Right renal cortex interstitium (tissue), 3 donors: ENCODE measurements around the gene MSH3. TPM values are rescaled to one million over a fixed set of nuclear protein-coding genes. Genes with fewer than 3 reads are reported as not detected.
"Not testable (repeated sequence)": the region's sequence is repeated elsewhere in the genome, so short reads cannot be mapped to it uniquely, and the experiment has no call there.

Experiments
- DNase-seq, 3 donors: peaks; one replicate each; pipeline ENCODE4 v3.0.0-alpha.2; 2013; ENCODE audit warnings: low read depth in 3 of 3, low spot score in 2 of 3
- polyA plus RNA-seq, 3 donors: library from polyadenylated mRNA; unstranded; fragments of 120-200 nt; gene quantifications; one replicate each; pipeline ENCODE4 v1.2.1, GENCODE V29; 2013; ENCODE audit not compliant: insufficient read length in 3 of 3

MSH3 gene
- polyA plus RNA-seq, 3 donors = 20.6 to 26.3 (median 21.4) TPM

- DNase-seq = no peak
Measured at GRCh38 chr5:80705216-80705769, 50.8 kb downstream of the MSH3 start.

- DNase-seq = no peak
Measured at GRCh38 chr5:80705801-80706200, 51.3 kb downstream of the MSH3 start.

GRCh38 chr5:80706835-80707447, 52.5 kb downstream of the MSH3 start:
- no peak for DNase-seq

DNA sequence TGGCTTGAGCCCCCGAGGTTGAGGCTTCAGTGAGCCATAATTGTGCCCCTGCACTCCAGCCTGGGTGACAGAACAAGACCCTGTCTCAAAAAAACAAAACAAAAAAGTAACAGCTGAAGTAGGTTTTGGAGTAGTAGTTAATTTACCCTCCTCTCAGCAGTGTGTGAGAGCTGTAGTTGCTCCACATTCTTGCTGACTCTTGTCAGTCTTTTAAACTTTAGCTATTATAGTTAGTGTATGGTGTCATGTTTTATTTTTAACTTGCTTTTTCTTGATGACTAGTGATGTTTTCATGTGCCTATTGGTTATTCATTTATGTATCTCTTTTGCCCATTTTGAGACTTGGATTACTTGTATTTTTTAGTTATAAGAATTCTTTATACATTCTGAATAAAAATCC, 53.2 kb downstream of the MSH3 start:
- no peak for DNase-seq

DNA sequence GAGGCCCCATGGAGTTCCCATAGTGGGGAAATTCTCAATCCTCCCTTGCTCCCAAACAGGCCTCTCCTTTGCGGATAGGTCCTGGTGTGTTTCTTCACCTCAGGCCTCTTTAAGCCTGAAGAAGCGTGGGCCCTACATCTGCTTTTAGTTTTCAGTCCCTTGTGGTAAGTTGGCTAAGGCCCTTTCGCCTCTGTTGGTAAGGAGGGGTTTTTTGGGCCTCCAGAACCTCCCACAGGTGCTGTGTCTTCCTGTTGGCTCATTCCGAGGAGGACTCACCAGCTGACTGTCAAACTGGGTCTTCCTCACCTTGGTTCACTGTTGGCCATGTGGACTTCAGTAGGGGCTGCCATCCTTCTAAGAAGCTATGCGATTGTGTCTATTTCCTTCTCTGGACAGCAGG, 56.8 kb downstream of the MSH3 start:
- no peak for DNase-seq

DNA sequence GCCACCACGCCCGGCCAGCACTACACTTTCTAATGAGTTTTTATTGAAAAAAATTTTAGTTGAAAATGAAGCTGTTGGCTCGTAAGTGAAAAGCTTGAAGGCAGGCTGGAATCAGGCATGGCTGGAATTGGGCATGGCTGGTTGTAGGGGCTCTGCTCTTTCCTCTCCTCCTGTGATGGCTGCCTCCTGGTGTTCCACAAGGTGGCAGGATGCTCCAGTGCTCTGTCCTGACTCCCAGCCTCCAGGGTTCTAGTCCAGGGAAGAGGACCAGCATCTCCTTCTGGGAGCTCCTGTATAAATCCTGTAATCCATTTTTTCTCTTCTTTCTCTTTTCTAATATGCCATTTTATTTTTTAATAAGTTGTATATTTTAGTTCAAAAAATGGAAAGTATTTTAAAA, 57.5 kb downstream of the MSH3 start:
- DNase-seq = no peak

- no peak for DNase-seq
Measured at GRCh38 chr5:80712919-80713318, 58.5 kb downstream of the MSH3 start.

GRCh38 chr5:80713631-80714030, 59.2 kb downstream of the MSH3 start:
- DNase-seq = no peak

GRCh38 chr5:80714570-80715298, 60.3 kb downstream of the MSH3 start:
- no peak for DNase-seq

DNA sequence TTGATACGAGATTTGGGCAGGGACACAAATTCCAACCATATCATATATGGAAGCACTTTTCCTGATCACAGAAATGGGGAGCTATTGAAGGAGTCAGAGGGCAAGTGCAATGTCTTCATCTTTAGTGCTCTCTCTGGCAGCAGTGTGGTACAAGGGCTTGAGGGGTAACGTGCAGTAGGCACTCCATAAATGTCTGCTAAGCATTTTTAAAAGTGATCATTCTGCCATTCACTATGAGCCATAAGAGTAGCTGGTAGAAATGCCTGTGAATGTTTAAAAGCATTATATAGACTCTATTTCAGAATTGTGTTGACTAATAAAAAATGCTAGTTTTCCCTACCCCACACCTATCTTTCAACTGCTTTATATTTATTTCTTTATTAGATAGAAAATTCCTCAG, 61.4 kb downstream of the MSH3 start:
- no peak for DNase-seq

DNA sequence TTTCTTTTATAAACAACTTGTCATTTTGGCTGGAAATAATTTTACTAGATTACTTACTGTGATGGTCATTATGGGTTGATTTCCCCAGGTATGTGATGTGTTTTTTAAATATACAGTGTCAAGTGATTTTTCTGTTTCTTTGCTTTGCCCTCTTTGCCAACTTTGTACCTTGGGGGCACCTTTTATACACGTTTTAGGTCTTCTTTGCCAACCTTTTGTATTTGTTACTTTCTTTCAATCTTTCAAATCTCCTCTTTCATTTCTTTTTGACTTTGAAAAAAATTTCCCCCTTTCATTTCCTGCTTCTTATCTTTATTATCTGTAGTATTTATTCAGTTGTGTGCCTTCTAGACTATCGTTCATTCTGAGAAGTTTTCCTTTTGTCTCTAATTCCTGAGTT, 65.7 kb downstream of the MSH3 start:
- no peak for DNase-seq

DNA sequence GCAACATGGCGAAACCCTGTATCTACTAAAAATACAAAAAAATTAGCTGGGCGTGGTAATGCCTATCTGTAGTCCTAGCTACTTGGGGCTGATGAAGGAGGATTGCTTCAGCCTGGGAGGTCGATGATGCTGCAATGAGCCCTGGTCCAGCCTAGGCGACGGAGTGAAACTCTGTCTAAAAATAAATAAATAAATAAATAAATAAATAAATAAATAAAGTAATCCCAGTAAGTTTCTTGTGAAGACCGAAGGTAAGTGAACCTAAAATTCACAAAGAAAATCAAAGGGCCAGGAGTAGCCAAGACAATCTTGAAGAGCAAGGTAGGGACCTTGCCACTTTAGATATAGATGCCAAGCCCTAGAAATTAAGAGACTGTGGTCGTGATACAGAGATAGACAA, 68.5 kb downstream of the MSH3 start:
- DNase-seq = no peak

DNA sequence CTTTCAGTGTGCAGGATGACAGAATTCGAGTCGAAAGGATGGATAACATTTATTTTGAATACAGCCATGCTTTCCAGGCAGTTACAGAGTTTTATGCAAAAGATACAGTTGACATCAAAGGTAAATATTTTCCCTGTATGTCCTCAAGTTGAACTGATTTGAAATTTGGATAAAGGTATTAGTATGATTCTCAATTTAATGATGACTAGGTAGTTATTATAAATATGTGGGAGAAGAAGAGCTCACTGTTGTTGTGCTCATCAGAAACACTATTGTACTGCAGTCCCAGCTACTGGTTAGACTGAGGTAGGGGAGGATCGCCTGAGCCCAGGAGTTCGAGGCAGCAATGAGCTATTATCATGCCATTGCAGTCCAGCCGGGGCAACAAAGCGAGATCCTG, 71.0 kb downstream of the MSH3 start:
- DNase-seq = no peak

- no peak for DNase-seq
Measured at GRCh38 chr5:80736730-80737129, 82.3 kb downstream of the MSH3 start.

DNA sequence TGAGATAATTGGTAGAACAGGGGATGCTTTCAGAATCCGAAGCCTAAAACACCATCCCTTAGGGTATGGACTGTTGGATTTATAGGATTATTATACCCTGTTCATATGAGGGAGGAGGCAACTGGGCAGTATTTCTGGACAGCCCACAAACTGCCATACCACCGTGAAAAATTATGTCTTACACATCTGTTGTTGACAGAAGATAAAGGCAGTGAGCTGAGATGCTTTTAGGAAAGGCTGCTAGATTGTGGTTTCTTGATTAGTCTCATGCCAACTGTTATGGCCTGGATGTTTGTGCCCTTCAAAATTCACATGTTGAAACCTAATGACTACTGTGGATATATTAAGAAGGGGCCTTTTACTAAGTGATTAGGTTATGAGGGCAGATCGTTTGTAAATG, 84.0 kb downstream of the MSH3 start:
- DNase-seq = no peak

DNA sequence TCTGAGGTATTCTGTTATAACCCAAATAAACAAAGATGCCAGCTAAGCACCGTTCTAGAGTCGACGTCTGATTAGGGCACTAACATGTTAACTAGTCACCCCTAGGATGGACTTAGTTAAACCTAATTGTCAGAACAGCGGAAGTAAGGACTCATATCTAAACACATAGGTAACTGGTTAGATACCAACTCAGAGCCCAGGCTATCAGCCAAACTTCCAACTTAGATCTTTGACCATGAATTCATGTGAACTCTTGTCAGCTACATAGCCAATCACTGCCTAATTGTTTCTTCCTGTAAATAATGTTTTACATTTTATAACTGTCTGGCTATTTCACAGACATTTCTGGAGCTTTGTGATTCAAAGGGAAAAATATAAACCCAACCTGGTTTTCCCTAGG, 84.6 kb downstream of the MSH3 start:
- DNase-seq = no peak

DNA sequence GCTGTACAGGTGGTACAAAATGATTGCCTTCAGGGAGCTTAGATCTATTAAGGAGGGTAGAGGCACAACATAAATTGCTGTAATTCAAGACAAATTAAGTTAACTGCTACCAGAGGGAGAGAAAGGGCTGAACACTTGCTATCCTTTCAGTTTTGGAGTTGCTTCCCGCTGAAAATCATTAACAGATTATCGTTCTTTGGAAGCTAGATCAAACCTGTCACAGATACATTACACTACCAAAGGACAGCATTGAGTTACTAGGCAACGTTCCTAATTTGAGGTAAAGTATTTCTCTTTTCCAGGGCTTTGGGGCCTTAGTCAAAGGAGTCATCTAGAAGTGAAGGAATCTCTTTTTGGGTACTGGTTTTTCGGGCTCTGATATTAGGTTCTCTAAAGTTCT, 85.0 kb downstream of the MSH3 start:
- no peak for DNase-seq

DNA sequence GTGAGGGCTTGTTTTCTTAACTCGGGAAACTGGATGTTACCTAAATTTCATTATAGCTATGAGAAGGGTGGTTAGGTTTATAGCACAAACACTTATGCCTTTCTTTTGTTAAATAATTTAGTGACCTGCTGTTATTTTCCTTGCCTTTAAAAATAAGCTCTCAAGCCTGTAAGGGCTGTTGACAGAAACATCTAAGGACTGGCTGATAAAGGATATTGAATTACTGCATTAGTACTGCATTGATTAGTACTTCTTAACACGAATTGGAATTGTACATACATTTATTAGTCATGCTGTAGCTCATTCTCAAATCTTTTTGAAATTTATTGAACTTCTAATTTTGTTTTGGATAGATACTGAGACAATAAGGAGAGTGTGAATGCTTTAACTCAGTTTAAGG, 85.4 kb downstream of the MSH3 start:
- no peak for DNase-seq

DNA sequence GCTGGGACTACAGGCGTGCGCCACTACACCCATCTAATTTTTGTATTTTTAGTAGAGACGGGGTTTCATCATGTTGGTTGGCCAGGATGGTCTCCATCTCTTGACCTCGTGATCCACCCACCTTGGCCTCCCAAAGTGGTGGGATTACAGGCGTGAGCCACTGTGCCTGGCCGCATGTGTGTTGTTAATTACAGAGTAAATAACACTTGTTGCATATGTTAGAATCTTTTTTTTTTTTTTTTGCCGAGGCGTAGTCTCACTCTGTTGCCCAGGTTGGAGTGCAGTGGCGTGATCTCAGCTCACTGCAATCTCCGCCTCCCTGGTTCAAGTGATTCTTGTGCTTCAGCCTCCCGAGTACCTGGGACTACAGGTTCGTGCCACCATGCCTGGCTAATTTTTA, 86.0 kb downstream of the MSH3 start:
- DNase-seq = not testable (repeated sequence)

DNA sequence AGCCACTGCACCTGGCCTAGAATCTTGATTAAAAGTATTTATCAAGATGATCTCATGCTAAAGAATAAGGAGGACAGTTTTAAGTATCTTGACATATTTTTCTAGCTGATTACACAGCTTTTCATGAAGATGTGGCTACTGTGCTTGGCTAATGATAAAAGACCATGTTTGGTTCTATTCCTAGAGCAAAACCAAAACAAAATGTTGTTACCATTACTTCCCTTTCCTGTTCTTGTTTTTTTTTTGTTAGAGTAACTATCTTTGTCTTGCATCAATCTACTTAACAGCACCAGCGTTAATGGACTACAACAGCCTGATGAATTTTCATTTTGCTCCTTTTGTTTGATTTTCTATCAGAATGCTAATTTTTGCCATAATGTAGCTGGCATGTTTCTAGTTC, 86.5 kb downstream of the MSH3 start:
- DNase-seq = no peak

- DNase-seq = no peak
Measured at GRCh38 chr5:80744149-80744548, 89.7 kb downstream of the MSH3 start.

GRCh38 chr5:80745490-80745889, 91.0 kb downstream of the MSH3 start:
- no peak for DNase-seq
